ENCODE results near the gene MRPS10. TPM values are rescaled to one million over a fixed set of nuclear protein-coding genes. Genes with fewer than 3 reads are reported as not detected.

The MRPS10 gene
- total RNA-seq (10 to 100 TPM; 47.4 to 82.1 (median 63.1) TPM), polyA plus RNA-seq (10 to 100 TPM; 22.6 to 30.7 TPM)
- long read RNA-seq, donor 1, transcript MRPS10-201 (7 exons, 2,110 nt), result major isoform, 84 of 99 reads
- long read RNA-seq, donor 1, partial matches to known transcripts, result 1 of 99 reads
- long read RNA-seq, donor 1, other reads (novel, unspliced or antisense), result 14 of 99 reads
- long read RNA-seq, donor 2, transcript MRPS10-201 (7 exons, 2,110 nt), result major isoform, 74 of 89 reads
- long read RNA-seq, donor 2, partial matches to known transcripts, result 1 of 89 reads
- long read RNA-seq, donor 2, other reads (novel, unspliced or antisense), result 14 of 89 reads
- long read RNA-seq, donor 3, transcript MRPS10-201 (7 exons, 2,110 nt), result major isoform, 422 of 550 reads
- long read RNA-seq, donor 3, partial matches to known transcripts, result 20 of 550 reads
- long read RNA-seq, donor 3, other reads (novel, unspliced or antisense), result 108 of 550 reads

GRCh38 chr6:42217519-42218367, at the start of gene MRPS10:
TSS of gene MRPS10 (minus strand) at chr6:42217861. CDS start at chr6:42217849, 12 bp downstream.
- 10 to 11% methylated on average over 29 of the region's 29 CpGs for WGBS, 2 donors
- no peaks in the 10 kb centered on the region for H3K9me3 ChIP-seq
- peak; percentile 88 to 94 for DNase-seq
- ATAC-seq, result peak; percentile 99 to 100 (median 100)
- no peak for TF ChIP-seq CTCF (IDR thresholded peaks at IDR 0.05)
- peaks cover 0 to 17% (median 4%) of the 10 kb centered on the region in 9 donors for H3K36me3 ChIP-seq
- H3K4me1 ChIP-seq, result peaks cover 0 to 28% (median 20%) of the 10 kb centered on the region in 9 donors
- H3K27me3 ChIP-seq, result no peaks in the 10 kb centered on the region
- H3K4me3 ChIP-seq, result peak within 1 kb of the TSS; percentile 59 to 88 (median 77)
- intact Hi-C loops (cut with DNase I), result loop anchor here in 4 of 10 donors (2.0 to 10.0 kb wide), 6 partner anchors 237 to 659 kb away; partner anchors contain the start of genes PRICKLE4 (in 2 of the 4), TOMM6 (in 2 of the 4) and TRERF1 (in 1 of the 4)
- H3K27ac ChIP-seq, result peak within 1 kb of the TSS in 9 of 10 donors; percentile 49 to 89 (median 81)

- DNase-seq (no peak), ATAC-seq (no peak)
- no peak overlapping the region for H3K27ac ChIP-seq
- TF ChIP-seq CTCF (IDR thresholded peaks at IDR 0.05), result no peak
- H3K27me3 ChIP-seq, result no peaks in the 10 kb centered on the region
- no peaks in the 10 kb centered on the region for H3K9me3 ChIP-seq
- intact Hi-C loops (cut with DNase I), result loop anchor here in 4 of 10 donors (10.0 kb wide), 3 partner anchors 188 to 278 kb away; partner anchors contain the start of gene TRERF1 (in 2 of the 4)
- 75 to 80% methylated on average over 1 of the region's 1 CpG for WGBS, 2 donors
- H3K4me3 ChIP-seq, result no peak overlapping the region
- H3K36me3 ChIP-seq, result peaks cover 0 to 20% (median 0%) of the 10 kb centered on the region in 9 donors
- peaks cover 0 to 31% (median 7%) of the 10 kb centered on the region in 9 donors for H3K4me1 ChIP-seq
Observed at GRCh38 chr6:42266538-42266937, 48.9 kb upstream of the MRPS10 start.

- intact Hi-C loops (cut with DNase I), result loop anchor here in 9 of 10 donors (5.0 to 10.0 kb wide), 6 partner anchors 187 to 282 kb away; partner anchors contain the start of gene TRERF1 (in 5 of the 9)
- peak overlapping the region in 4 of 10 donors; percentile 4 to 48 (median 32) for H3K27ac ChIP-seq
Observed at GRCh38 chr6:42264852-42265390, 47.3 kb upstream of the MRPS10 start.

More at GRCh38 chr6:42264852-42265390, 47.3 kb upstream of the MRPS10 start:
- TF ChIP-seq CTCF (IDR thresholded peaks at IDR 0.05), result no peak
- Histone ChIP-seq H3K27me3 (no peaks in the 10 kb centered on the region), H3K9me3 (no peaks in the 10 kb centered on the region), H3K4me3 (no peak overlapping the region), H3K36me3 (peaks cover 0 to 18% (median 0%) of the 10 kb centered on the region in 9 donors), H3K4me1 (peaks cover 6 to 46% (median 16%) of the 10 kb centered on the region in 9 donors)
- ATAC-seq, result no peak
- WGBS, 2 donors, result 83 to 84% methylated on average over 5 of the region's 5 CpGs
- no peak for DNase-seq

Data from heart right ventricle (tissue), 16 donors.